GM21576 (cell line): ENCODE data around the gene GAPDHS.

Source experiments
- ATAC-seq: cut with Tn5 transposase; IDR thresholded peaks from one replicate; pipeline ENCODE4 v1.9.1; 2021; ENCODE audit warnings: mild to moderate bottlenecking, moderate library complexity; ENCODE audit not compliant: unreplicated experiment

The GAPDHS gene

DNA sequence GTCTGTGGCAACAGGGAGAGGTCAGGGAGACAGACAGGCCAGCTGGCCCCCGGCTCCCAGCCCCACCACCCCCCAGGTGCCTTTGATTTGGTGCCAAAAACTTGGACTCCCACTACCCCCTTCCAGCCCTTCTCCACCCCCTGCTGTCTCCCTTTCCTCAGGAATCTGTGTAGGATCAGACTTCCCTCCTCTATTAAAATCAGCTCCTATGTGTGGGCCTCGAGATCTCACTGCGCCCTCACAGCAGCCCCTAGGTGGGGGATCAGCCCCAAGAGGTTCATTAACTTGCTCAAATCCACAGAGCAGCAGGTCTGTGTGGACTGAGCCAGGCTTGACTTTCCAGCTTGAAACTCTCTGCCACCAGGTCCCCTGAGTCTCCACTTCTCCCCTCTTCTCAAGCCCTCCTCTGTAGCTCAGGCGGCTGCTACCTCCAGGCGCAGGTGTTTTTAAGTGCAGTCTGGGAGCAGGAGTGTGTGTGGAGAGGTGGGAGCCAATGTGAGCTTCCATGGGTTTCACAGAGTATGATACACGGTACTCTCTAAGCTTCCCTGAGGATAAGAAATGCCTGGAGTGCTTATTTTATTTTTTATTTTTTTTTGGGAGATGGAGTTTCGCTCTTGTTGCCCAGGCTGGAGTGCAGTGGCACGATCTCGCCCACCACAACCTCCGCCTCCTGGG lies 1.7 kb downstream of the GAPDHS start:
- ATAC-seq = no peak

GRCh38 chr19:35539314-35539713 lies 6.1 kb downstream of the GAPDHS start:
- no peak for ATAC-seq

DNA sequence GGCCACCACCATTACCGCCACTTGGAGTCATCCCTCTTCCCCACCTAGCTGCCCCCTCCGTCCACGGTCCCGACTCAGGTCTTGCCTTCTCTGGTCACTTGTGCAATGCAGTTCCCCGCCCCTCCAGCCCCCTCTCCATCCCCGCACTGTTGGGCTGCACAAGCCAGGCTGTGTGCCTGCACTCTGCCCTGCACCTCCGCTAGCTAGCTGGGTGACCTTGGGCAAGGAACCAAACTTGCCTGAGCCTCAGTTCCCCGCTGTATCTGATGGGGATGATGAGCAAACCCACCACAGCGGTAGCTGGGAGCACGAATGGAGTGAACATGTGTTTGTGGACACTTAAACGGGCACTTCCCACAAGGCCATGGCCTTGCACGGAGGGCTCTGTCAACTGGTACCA lies 6.6 kb downstream of the GAPDHS start:
- ATAC-seq = no peak

GRCh38 chr19:35540356-35540927 lies 7.2 kb downstream of the GAPDHS start:
- ATAC-seq = no peak

DNA sequence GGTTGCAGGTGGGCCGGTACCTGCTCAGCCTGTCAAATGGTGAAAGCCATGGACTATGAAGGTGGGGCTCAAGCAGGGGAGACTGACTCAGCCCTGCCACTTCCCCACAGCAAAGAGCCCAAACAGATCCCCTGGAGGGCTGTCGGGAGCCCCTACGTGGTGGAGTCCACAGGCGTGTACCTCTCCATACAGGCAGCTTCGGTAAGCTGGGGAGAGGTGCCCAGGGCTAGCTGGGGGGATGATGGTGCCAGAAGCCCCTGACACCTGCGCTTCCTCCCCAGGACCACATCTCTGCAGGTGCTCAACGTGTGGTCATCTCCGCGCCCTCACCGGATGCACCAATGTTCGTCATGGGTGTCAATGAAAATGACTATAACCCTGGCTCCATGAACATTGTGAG lies 9.0 kb downstream of the GAPDHS start:
- ATAC-seq = no peak

GRCh38 chr19:35543280-35544109 lies 10.2 kb downstream of the GAPDHS start:
- ATAC-seq = no peak

DNA sequence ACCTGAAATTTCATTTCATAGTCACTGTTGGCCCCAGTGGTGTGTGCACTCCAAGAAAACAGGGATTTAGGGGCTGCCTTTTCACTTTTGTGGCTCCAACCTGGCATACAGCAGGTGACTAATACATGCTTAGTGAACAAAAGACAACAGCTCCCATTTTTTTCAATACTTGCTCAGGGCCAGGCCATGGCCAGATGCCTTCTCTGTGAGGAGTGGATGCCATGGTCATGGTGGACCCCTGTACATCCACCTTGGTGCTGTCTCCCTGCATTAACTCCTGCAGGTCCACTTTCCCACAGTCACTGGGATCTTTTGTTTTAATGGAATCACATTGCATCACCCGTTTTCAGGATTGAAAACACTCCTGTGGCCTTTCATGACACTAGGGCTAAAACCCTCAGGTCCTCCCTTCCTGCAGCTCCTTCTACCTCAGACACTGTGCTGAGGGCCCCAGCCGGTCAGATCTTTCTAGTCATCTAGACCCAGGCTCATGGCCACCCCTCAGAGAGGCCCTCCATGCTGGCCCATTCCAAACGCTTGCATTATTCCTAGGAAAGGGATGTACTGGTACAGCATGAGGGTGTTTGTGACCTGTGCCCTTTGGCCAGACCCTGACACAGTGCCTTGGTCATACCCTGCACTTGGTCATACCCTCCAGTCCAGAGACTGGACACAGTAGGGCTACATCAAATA lies 11.0 kb downstream of the GAPDHS start:
- ATAC-seq = no peak

- peak; percentile 70 for ATAC-seq
Measured at GRCh38 chr19:35545001-35545854, 12.0 kb downstream of the GAPDHS start, which contains the start of gene TMEM147. TMEM147 (plus strand) TSS chr19:35545626; CDS start chr19:35545740, 114 bp downstream.

- peak; percentile 26 for ATAC-seq
Measured at GRCh38 chr19:35545855-35546381, 12.7 kb downstream of the GAPDHS start.

GRCh38 chr19:35546532-35546931 lies 13.3 kb downstream of the GAPDHS start:
- no peak for ATAC-seq

- no peak for ATAC-seq
Measured at GRCh38 chr19:35549174-35549788, 16.0 kb downstream of the GAPDHS start.

DNA sequence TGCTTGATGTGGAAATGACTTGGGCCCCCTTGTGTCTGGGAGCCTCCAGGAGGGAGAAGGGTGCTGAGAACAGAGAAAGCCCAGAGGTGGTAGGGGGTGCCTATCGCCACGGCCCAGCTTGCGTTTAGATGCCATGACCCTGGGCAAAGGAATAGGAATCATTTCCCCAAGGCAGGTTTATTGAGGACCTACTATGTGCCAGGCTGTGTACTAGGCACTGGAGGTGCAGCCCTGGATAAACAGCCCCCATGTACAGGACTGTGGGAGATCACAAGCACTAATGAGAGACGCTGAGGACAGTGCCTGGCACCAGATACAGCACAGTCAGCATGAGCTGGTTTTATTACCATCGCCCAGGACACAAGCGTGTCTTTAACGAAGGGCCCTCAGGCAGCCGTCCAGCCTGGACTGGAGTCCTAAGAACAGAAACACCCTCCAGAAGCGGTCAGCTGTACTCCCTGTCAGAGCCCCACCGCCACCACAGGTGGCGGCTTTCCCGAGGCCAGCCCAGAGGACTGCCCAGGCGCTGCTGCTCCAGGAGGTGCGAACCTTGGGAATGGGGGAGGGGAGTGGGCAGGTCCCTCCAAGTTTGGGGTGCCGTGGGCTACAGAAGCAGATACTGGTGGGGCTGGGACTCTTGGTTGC lies 16.7 kb downstream of the GAPDHS start:
- ATAC-seq = no peak

GRCh38 chr19:35551091-35551810 lies 18.0 kb downstream of the GAPDHS start:
- no peak for ATAC-seq

DNA sequence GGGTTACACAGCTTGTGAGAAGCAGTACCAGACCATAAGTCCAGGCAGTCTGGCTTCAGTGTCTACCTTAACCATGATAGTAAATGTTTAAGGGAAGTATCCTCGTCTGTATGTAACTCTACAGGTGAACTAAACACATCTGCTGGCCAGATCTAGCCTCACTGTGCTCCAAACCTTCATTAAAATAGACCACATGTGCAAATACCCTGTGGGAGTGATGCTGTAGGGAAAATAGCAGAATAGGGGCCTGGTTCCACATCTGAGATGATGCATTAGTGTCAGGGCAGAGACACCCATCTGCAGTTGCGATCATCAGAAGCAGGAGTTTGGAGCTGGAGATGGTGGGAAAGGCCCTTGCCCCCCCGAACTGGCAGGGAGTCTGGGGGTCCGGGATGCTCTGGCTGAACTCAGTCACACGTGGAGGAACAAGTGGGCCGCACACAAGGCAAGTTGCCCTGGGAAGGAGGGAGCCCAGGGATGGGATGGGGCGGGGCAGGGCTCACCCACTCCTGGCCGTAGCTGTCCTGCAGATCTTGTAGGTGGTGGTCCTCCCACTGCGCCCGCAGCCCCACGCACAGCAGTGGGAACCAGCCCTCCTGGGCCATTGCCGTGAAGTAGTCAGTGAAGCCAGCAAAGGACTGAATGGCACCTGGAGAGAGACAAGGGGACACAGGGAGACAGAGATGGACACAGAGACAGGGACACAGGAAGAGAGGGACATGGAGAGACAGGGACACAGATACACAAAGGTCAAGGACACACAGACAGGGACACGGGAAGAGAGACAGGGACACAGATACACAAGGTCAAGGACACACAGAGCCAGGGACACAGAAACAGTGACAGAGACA lies 19.5 kb downstream of the GAPDHS start:
- no peak for ATAC-seq

DNA sequence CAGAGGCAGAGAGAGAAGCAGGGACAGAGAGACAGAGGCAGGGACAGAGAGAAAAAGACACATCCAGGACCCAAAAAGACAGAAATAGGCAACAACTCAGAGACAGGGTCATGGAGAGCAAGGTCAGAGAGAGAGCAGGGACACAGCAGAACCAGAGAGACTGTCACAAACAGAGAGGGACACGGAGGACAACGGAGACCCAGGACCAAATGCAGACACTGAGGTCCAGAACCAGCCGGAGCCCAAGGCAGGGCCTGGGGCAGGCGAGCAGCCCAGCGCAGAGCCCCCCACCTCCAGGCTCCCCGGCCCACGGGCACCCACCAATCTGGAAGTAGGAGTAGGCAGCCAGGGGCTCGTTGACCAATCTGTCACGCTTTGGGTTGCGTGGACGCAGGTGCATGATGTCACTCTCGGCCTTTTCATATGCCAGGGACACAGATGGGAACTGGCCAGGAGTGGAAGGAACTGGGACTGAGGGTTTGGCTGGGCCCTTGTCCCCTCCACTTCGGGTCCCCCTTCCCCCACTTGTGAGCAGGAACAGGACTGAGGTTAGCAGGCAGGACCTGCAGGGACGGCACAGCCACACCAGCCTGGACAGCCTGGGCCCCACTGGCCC lies 20.2 kb downstream of the GAPDHS start:
- ATAC-seq = no peak

DNA sequence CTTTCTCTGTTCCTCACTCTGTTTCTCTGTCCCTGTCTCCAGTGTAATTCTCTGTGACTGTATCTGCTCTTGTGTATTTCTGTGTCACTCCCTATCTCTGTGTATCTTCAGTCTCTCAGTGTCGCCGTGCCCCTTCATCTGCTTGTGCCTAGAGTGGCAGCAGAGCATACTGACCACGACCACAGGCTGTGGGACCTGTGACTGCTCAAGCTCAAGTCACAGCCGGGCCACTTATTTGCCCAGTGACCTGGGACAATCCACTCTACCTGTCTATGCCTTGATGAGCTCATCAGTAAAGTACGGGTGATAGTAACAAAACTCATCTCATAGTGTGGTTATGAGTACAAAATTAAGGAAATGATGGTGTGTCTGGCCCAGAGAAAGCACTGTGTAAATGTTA lies 20.8 kb downstream of the GAPDHS start:
- no peak for ATAC-seq

GRCh38 chr19:35555301-35556005 lies 22.2 kb downstream of the GAPDHS start:
- no peak for ATAC-seq
